ENCODE measurements around the gene SLC30A9.

The SLC30A9 gene

DNA sequence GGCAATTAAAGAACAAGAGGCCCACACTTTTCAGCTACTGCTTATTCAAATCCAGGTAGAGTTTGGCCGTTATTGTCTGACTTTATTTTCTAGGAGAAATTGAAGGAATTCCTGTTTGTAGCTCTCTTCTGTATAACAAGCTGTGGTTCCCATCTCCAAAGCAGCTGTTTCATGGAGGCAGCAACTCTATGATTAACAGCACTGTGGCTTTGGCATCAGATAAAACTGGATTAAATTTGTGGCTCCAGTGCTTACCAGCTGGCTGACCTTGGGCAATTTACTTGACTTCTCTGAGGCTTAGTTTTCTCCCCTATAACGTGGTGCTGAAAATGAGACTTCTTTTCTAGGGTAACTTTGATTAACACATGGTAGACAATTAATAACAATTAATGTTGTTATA lies 28.1 kb downstream of the SLC30A9 start:
- no peak for TF ChIP-seq CTCF (IDR thresholded peaks at IDR 0.05; ENCODE audit: low read depth, low read length, missing control alignments)
- no peak overlapping the region for H3K4me3 ChIP-seq (ENCODE audit: low read depth, low read length)
- no peak for DNase-seq (ENCODE audit: low read depth)
- in situ Hi-C loops (cut with HindIII; ENCODE audit: low sequenced_read_pairs), result no loop called here

GRCh38 chr4:42048394-42048793 lies 58.1 kb downstream of the SLC30A9 start:
- TF ChIP-seq CTCF (IDR thresholded peaks at IDR 0.05; ENCODE audit: low read depth, low read length, missing control alignments), result no peak
- no peak overlapping the region for H3K4me3 ChIP-seq (ENCODE audit: low read depth, low read length)
- in situ Hi-C loops (cut with HindIII; ENCODE audit: low sequenced_read_pairs), result no loop called here
- DNase-seq (ENCODE audit: low read depth), result peak; percentile 3

GRCh38 chr4:42050516-42051249 lies 60.4 kb downstream of the SLC30A9 start:
- peak; percentile 4 for DNase-seq (ENCODE audit: low read depth)
- in situ Hi-C loops (cut with HindIII; ENCODE audit: low sequenced_read_pairs), result no loop called here
- H3K4me3 ChIP-seq (ENCODE audit: low read depth, low read length), result no peak overlapping the region
- TF ChIP-seq CTCF (IDR thresholded peaks at IDR 0.05; ENCODE audit: low read depth, low read length, missing control alignments), result no peak

DNA sequence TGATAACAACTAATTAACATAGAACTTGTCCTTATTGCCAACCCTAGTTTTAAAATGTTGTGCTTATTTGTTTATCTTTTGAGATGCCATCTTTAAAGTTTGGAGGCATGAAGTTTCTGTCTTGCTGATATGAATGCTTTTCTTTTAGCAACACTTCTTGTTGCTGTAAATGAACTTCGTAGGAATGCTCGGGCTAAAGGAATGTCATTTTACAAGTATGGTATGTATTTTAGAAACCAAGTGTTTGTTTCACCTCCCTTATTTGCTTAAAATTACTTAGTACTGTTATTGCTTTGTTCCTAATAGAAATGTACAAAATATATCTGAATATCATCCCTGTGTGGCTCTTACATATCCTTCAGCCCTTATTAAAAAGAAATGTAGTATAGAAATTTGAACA lies 76.1 kb downstream of the SLC30A9 start:
- H3K4me3 ChIP-seq (ENCODE audit: low read depth, low read length), result no peak overlapping the region
- DNase-seq (ENCODE audit: low read depth), result no peak
- in situ Hi-C loops (cut with HindIII; ENCODE audit: low sequenced_read_pairs), result no loop called here
- TF ChIP-seq CTCF (IDR thresholded peaks at IDR 0.05; ENCODE audit: low read depth, low read length, missing control alignments), result no peak

- no peak for DNase-seq (ENCODE audit: low read depth)
- no peak overlapping the region for H3K4me3 ChIP-seq (ENCODE audit: low read depth, low read length)
- in situ Hi-C loops (cut with HindIII; ENCODE audit: low sequenced_read_pairs), result no loop called here
- TF ChIP-seq CTCF (IDR thresholded peaks at IDR 0.05; ENCODE audit: low read depth, low read length, missing control alignments), result no peak
Measured at GRCh38 chr4:42067264-42067663, 76.9 kb downstream of the SLC30A9 start.

- no peak for DNase-seq (ENCODE audit: low read depth)
- no peak overlapping the region for H3K4me3 ChIP-seq (ENCODE audit: low read depth, low read length)
- TF ChIP-seq CTCF (IDR thresholded peaks at IDR 0.05; ENCODE audit: low read depth, low read length, missing control alignments), result no peak
- in situ Hi-C loops (cut with HindIII; ENCODE audit: low sequenced_read_pairs), result no loop called here
Measured at GRCh38 chr4:42070463-42070862, 80.1 kb downstream of the SLC30A9 start.
